Lower leg skin (tissue), 3 donors: Measurements from ENCODE around the gene LDB2.

Experiments used
- POLR2A ChIP-seq, 2 donors: fragments of 450-650 bp; IDR thresholded peaks; one replicate each; pipeline ENCODE4 v1.6.1; 2016 to 2017; ENCODE audit warnings: antibody characterized with exemption in 2 of 2, mild to moderate bottlenecking in 1 of 2, moderate library complexity in 1 of 2
- TF ChIP-seq, protein P1 (sequence below), 3 donors: fragments of 450-650 bp; IDR thresholded peaks; one replicate each; pipeline ENCODE4 v1.5.1; 2016; ENCODE audit warnings: antibody characterized with exemption in 3 of 3, mild to moderate bottlenecking in 3 of 3, moderate library complexity in 2 of 3

DNA sequence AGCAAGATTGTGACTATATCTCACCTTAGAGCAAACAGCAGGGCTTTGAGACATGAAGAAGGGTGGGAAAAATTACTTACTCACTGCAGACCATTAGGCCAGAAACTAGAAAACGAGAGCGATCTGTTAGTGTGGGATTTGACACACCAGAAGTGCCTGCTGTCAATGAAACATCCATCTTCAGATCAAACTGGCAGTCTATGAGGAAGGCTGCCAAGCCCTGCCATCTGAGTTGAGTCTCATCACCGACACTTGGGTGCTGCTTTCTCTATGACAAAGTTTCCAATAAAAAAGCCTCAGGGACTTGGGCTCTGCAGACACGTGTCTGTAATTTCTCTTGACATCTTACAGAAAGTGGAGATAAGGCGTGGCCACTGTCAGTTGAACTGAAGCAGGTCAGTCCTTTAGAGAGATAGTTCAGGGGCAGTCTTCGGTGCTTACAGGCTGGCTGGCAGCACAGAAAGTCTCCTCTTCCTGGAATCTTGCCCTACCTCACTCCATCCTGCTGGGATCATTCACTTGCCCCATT lies 40.1 kb upstream of the LDB2 start:
- TF ChIP-seq, protein P1, sequence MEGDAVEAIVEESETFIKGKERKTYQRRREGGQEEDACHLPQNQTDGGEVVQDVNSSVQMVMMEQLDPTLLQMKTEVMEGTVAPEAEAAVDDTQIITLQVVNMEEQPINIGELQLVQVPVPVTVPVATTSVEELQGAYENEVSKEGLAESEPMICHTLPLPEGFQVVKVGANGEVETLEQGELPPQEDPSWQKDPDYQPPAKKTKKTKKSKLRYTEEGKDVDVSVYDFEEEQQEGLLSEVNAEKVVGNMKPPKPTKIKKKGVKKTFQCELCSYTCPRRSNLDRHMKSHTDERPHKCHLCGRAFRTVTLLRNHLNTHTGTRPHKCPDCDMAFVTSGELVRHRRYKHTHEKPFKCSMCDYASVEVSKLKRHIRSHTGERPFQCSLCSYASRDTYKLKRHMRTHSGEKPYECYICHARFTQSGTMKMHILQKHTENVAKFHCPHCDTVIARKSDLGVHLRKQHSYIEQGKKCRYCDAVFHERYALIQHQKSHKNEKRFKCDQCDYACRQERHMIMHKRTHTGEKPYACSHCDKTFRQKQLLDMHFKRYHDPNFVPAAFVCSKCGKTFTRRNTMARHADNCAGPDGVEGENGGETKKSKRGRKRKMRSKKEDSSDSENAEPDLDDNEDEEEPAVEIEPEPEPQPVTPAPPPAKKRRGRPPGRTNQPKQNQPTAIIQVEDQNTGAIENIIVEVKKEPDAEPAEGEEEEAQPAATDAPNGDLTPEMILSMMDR (IDR thresholded peaks at IDR 0.05), result no peak
- no peak for TF ChIP-seq POLR2A (IDR thresholded peaks at IDR 0.05)
